Peyer's patch (tissue), 4 donors: ENCODE measurements around the gene SLC22A23.

Experiments
- CTCF ChIP-seq, 6 experiments: fragments of 450-650 bp in 4 of 6; fragments of 200-600 bp in 2 of 6; sonication (generic) in 1 of 6; IDR thresholded peaks; one replicate each; pipeline ENCODE4 v1.5.1; 2017 to 2019; ENCODE audit warnings: antibody characterized with exemption in 6 of 6, mild to moderate bottlenecking in 3 of 6, moderate library complexity in 1 of 6
- POLR2A ChIP-seq, 2 donors: fragments of 450-650 bp; IDR thresholded peaks; one replicate each; pipeline ENCODE4 v1.5.1; 2017; ENCODE audit warnings: antibody characterized with exemption in 2 of 2, mild to moderate bottlenecking in 2 of 2, moderate library complexity in 2 of 2

DNA sequence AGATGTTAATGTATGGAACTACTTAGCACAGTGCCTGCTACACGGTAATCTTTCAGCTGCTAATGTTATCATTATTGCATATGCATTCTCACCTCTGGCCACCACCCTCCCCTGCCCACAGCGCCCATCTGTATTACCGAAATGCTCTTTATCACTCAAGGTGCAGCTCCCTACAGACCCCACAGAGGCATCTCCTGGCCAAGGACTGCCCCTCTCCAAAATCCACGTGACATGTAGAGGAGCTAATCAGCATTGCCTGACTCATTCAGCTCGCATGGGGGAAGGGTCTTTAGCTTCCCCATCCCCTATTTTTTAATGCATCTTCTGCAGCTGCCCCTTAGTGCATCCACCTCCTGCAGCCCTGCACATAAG lies 41.8 kb downstream of the SLC22A23 start:
- no peak for TF ChIP-seq CTCF (IDR thresholded peaks at IDR 0.05)
- TF ChIP-seq POLR2A (IDR thresholded peaks at IDR 0.05), result no peak
